Fibroblast of villous mesenchyme (primary cell): ENCODE data around the gene CD300LF. TPM values are rescaled to one million over a fixed set of nuclear protein-coding genes. Genes with fewer than 3 reads are reported as not detected.

ENCODE experiments used
- DNase-seq: peaks from one replicate; pipeline ENCODE4 v3.0.0-alpha.2; 2010; ENCODE audit warnings: low read depth
- H3K4me3 ChIP-seq: 2 replicates; pipeline ENCODE4 v1.5.1; 2011; ENCODE audit warnings: low read depth, mild to moderate bottlenecking, low read length
- total RNA-seq: library from RNA; depleted of rRNA; stranded (reverse); fragments of >200 nt; gene quantifications from 2 replicates; pipeline ENCODE4 v1.2.3, GENCODE V29; 2012
- TF ChIP-seq, protein P1 (sequence below): IDR thresholded peaks from 2 replicates; pipeline ENCODE4 v1.5.1; 2012; ENCODE audit warnings: low read depth, mild to moderate bottlenecking, low read length; ENCODE audit not compliant: insufficient read depth

CD300LF gene
- total RNA-seq, 1 donor = not detected

- H3K4me3 ChIP-seq = no peak overlapping the region
- DNase-seq = no peak
- TF ChIP-seq, protein P1, sequence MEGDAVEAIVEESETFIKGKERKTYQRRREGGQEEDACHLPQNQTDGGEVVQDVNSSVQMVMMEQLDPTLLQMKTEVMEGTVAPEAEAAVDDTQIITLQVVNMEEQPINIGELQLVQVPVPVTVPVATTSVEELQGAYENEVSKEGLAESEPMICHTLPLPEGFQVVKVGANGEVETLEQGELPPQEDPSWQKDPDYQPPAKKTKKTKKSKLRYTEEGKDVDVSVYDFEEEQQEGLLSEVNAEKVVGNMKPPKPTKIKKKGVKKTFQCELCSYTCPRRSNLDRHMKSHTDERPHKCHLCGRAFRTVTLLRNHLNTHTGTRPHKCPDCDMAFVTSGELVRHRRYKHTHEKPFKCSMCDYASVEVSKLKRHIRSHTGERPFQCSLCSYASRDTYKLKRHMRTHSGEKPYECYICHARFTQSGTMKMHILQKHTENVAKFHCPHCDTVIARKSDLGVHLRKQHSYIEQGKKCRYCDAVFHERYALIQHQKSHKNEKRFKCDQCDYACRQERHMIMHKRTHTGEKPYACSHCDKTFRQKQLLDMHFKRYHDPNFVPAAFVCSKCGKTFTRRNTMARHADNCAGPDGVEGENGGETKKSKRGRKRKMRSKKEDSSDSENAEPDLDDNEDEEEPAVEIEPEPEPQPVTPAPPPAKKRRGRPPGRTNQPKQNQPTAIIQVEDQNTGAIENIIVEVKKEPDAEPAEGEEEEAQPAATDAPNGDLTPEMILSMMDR = no peak
Measured at GRCh38 chr17:74711058-74711824, 1.5 kb downstream of the CD300LF start.

DNA sequence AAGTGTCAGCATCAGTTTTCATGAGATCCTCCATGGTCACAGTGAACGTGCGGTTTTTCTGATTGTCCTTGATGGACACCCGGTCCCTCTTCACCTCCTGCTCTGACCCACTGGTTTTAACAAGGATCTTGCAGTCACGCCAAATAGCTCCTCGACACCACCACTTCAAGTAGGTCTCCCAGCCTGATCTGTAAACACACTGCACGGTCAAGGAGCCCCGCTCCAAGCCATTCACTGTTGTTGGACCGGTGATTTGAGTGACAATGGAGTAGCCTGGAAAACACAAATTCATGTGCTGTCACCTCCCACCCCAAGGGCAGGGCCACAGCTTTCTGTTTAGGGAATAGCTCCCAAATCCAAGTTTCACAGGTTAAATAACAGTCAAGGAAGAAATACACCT is 8.2 kb downstream of the CD300LF start:
- no peak overlapping the region for H3K4me3 ChIP-seq
- TF ChIP-seq, protein P1 = no peak
- no peak for DNase-seq

DNA sequence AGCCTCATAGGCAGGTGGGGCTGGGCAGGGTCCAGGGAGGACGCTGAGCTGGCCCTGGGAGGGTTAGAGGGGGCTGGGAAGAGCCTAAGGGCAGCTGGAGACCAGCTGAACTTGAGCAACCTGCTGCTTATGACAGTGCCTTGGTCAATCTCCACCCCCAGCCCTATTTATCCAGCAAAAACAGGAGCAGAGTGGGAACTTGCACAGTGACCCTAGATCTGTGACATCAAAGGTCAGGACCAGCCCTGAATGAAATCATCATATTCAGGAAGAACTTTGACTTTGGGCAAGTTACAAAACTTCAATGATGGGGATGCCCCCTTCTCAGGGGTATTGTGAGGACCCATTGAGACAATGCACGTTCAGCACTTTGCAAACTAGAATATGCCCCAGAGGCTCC is 9.4 kb downstream of the CD300LF start:
- H3K4me3 ChIP-seq = no peak overlapping the region
- TF ChIP-seq, protein P1 = no peak
- DNase-seq = no peak

- H3K4me3 ChIP-seq = no peak overlapping the region
- TF ChIP-seq, protein P1 = no peak
- no peak for DNase-seq
Measured at GRCh38 chr17:74702116-74702871, 10.4 kb downstream of the CD300LF start.

DNA sequence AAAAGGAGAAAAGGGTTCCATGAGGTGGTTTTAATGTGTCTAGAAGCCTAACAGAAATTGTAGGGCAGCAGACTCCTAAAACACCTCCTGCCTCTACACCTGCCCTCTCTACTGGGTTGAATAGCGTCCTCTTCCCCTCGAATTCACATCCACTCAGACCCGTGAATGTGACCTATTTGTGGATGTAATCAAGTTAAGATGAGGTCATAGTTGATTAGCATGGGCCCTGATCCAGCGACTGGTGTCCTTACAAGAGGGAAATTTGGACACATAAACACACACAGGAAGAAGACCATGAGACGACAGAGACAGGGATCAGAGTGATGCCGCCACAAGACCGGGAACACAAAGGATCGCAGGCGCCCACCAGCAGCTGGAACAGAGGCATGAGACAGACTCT is 13.5 kb downstream of the CD300LF start:
- TF ChIP-seq, protein P1 = no peak
- DNase-seq = no peak
- H3K4me3 ChIP-seq = no peak overlapping the region

GRCh38 chr17:74698069-74698468 is 14.7 kb downstream of the CD300LF start:
- TF ChIP-seq, protein P1 = no peak
- DNase-seq = no peak
- no peak overlapping the region for H3K4me3 ChIP-seq
